ENCODE measurements around the gene PPP2R2C.

PPP2R2C gene

DNA sequence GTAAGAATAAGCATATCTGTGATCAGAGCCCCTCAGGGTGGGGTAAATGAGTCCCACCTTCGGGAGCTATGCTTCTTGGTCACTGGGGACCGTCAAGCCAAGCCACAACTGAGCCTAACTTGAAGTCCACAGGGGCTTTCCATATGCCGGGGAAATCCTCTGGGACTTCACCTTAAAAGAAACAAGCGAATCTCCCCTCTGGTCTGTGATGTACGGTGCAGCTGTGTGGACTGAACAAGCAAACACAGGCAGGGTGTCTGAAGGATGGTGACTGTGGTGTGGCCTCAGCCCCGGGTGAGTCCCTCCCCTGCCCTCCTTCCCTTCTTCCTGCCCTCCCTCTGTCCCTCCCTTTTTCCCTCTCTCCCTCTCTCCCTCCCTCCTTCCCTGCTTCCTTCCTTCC, 29.7 kb upstream of the PPP2R2C start:
- no peak overlapping the region for H3K27ac ChIP-seq (ENCODE audit: low read depth, low read length)
- no peaks in the 10 kb centered on the region for H3K27me3 ChIP-seq (ENCODE audit: control insufficient read depth, insufficient read depth, low read length)
- H3K36me3 ChIP-seq (ENCODE audit: control insufficient read depth, insufficient read depth, low read length), result no peaks in the 10 kb centered on the region
- H3K4me3 ChIP-seq (ENCODE audit: low read length), result no peak overlapping the region
- H3K9ac ChIP-seq (ENCODE audit: low read length), result no peak overlapping the region
- H3K4me1 ChIP-seq (ENCODE audit: control insufficient read depth, insufficient read depth, low read length), result no peaks in the 10 kb centered on the region

GRCh38 chr4:6501171-6501570, 28.8 kb upstream of the PPP2R2C start:
- Histone ChIP-seq H3K4me3 (ENCODE audit: low read length) (no peak overlapping the region), H3K27ac (ENCODE audit: low read depth, low read length) (no peak overlapping the region), H3K9ac (ENCODE audit: low read length) (no peak overlapping the region)

GRCh38 chr4:6500481-6501140, 28.2 kb upstream of the PPP2R2C start:
- Histone ChIP-seq H3K9ac (ENCODE audit: low read length) (no peak overlapping the region), H3K4me3 (ENCODE audit: low read length) (no peak overlapping the region), H3K27ac (ENCODE audit: low read depth, low read length) (no peak overlapping the region)

More at GRCh38 chr4:6501171-6501570, 28.8 kb upstream of the PPP2R2C start:
- no peaks in the 10 kb centered on the region for H3K4me1 ChIP-seq (ENCODE audit: control insufficient read depth, insufficient read depth, low read length)
- H3K27me3 ChIP-seq (ENCODE audit: control insufficient read depth, insufficient read depth, low read length), result no peaks in the 10 kb centered on the region
- H3K36me3 ChIP-seq (ENCODE audit: control insufficient read depth, insufficient read depth, low read length), result no peaks in the 10 kb centered on the region

DNA sequence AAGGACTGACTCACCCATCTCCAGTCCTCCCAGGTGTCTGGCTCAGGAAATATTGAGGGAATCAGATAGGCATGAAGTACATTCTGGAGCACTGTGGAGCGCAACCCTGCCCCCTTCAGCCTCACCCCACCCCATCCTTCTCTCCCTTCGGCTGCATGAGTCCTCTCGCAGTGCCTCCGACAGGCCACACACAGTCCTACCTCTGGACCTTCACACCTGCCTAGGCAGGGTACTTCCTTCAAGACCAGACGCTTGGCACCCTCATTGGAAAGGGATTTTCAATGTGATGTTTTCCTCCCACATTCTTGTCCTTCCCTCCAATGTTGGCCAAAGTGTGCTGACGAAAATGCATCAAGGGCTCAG, 26.8 kb upstream of the PPP2R2C start:
- H3K4me1 ChIP-seq (ENCODE audit: control insufficient read depth, insufficient read depth, low read length), result no peaks in the 10 kb centered on the region
- no peak overlapping the region for H3K27ac ChIP-seq (ENCODE audit: low read depth, low read length)
- no peak overlapping the region for H3K9ac ChIP-seq (ENCODE audit: low read length)
- H3K4me3 ChIP-seq (ENCODE audit: low read length), result no peak overlapping the region
- no peaks in the 10 kb centered on the region for H3K36me3 ChIP-seq (ENCODE audit: control insufficient read depth, insufficient read depth, low read length)
- H3K27me3 ChIP-seq (ENCODE audit: control insufficient read depth, insufficient read depth, low read length), result no peaks in the 10 kb centered on the region

More at GRCh38 chr4:6500481-6501140, 28.2 kb upstream of the PPP2R2C start:
- no peaks in the 10 kb centered on the region for H3K36me3 ChIP-seq (ENCODE audit: control insufficient read depth, insufficient read depth, low read length)
- no peaks in the 10 kb centered on the region for H3K4me1 ChIP-seq (ENCODE audit: control insufficient read depth, insufficient read depth, low read length)
- no peaks in the 10 kb centered on the region for H3K27me3 ChIP-seq (ENCODE audit: control insufficient read depth, insufficient read depth, low read length)

- no peak overlapping the region for H3K27ac ChIP-seq (ENCODE audit: low read depth, low read length)
- no peak overlapping the region for H3K9ac ChIP-seq (ENCODE audit: low read length)
- H3K4me1 ChIP-seq (ENCODE audit: control insufficient read depth, insufficient read depth, low read length), result peaks cover 3% of the 10 kb centered on the region
- no peaks in the 10 kb centered on the region for H3K36me3 ChIP-seq (ENCODE audit: control insufficient read depth, insufficient read depth, low read length)
- no peak overlapping the region for H3K4me3 ChIP-seq (ENCODE audit: low read length)
- H3K27me3 ChIP-seq (ENCODE audit: control insufficient read depth, insufficient read depth, low read length), result no peaks in the 10 kb centered on the region
Measured at GRCh38 chr4:6498511-6499237, 26.3 kb upstream of the PPP2R2C start.

DNA sequence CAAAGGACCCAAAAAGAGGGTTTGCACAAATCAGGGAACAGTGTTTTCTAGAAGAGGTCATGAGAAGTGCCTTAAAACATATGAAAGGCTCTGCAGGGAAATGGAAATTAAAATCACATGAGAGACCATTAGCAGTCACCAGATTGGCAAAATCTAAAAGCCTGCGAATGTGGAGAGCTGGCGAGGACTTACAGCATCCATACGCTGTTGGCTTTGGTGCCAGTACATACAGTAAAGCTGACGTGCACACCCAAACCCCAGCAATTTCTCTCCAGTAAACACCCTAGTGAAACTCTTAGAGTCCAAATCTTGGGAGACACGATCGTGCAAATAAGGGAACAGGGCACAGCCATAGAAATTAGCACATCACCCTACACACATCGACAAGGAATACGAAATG, 25.4 kb upstream of the PPP2R2C start:
- Histone ChIP-seq H3K9ac (ENCODE audit: low read length) (no peak overlapping the region), H3K4me3 (ENCODE audit: low read length) (no peak overlapping the region), H3K4me1 (ENCODE audit: control insufficient read depth, insufficient read depth, low read length) (peaks cover 3% of the 10 kb centered on the region), H3K27ac (ENCODE audit: low read depth, low read length) (no peak overlapping the region), H3K36me3 (ENCODE audit: control insufficient read depth, insufficient read depth, low read length) (no peaks in the 10 kb centered on the region), H3K27me3 (ENCODE audit: control insufficient read depth, insufficient read depth, low read length) (no peaks in the 10 kb centered on the region)

GRCh38 chr4:6495736-6496135, 23.3 kb upstream of the PPP2R2C start:
- H3K9ac ChIP-seq (ENCODE audit: low read length), result no peak overlapping the region
- no peak overlapping the region for H3K4me3 ChIP-seq (ENCODE audit: low read length)
- no peaks in the 10 kb centered on the region for H3K27me3 ChIP-seq (ENCODE audit: control insufficient read depth, insufficient read depth, low read length)
- peaks cover 2% of the 10 kb centered on the region for H3K36me3 ChIP-seq (ENCODE audit: control insufficient read depth, insufficient read depth, low read length)
- H3K27ac ChIP-seq (ENCODE audit: low read depth, low read length), result no peak overlapping the region
- H3K4me1 ChIP-seq (ENCODE audit: control insufficient read depth, insufficient read depth, low read length), result peaks cover 3% of the 10 kb centered on the region

GRCh38 chr4:6495296-6495590, 22.8 kb upstream of the PPP2R2C start:
- no peak overlapping the region for H3K9ac ChIP-seq (ENCODE audit: low read length)
- H3K4me1 ChIP-seq (ENCODE audit: control insufficient read depth, insufficient read depth, low read length), result peaks cover 3% of the 10 kb centered on the region
- H3K36me3 ChIP-seq (ENCODE audit: control insufficient read depth, insufficient read depth, low read length), result peaks cover 2% of the 10 kb centered on the region
- H3K4me3 ChIP-seq (ENCODE audit: low read length), result no peak overlapping the region
- H3K27ac ChIP-seq (ENCODE audit: low read depth, low read length), result no peak overlapping the region
- H3K27me3 ChIP-seq (ENCODE audit: control insufficient read depth, insufficient read depth, low read length), result peaks cover 2% of the 10 kb centered on the region

DNA sequence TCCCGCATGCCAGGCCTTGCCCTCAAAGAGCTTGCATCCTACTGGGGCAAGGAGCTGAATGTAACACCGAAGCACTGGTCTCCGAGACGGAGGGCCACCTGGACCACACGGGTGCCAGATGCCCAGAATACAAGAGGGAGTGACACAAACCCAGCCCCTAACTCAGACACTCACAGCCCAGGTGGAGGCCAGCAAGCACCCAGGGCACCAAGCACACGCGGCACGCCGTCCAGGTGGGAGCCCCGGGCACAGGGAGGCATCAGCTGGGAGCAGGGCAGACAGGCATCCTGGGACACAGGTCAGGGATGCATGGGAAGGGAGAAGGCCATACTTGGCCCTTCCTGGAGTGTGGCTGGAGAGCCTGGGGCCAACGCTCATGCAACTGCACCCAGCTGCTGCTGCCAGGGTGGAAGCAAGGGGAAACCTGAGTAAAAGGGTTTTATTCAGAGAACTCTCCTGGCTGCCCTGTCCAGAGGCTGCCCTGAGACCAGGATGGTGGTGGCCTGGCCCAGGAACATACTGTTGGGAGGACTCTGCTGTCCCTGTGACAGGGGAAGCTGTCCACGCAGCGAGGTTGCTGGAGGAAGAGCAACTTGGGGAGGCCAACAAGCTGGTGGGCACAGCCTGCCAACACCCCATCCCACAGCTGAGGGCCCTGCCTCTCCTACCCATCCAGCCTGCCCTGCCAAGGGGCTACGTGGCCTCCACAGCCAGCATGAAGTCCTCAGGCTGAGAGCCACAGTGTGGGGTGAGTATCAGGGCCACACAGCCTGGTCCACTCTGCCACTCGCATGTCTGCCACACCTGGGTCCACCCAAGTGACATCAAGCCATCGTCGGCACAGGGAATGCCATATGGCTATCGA, 22.2 kb upstream of the PPP2R2C start:
- Histone ChIP-seq H3K27me3 (ENCODE audit: control insufficient read depth, insufficient read depth, low read length) (peaks cover 2% of the 10 kb centered on the region), H3K4me3 (ENCODE audit: low read length) (no peak overlapping the region), H3K36me3 (ENCODE audit: control insufficient read depth, insufficient read depth, low read length) (peaks cover 2% of the 10 kb centered on the region), H3K27ac (ENCODE audit: low read depth, low read length) (no peak overlapping the region), H3K9ac (ENCODE audit: low read length) (no peak overlapping the region), H3K4me1 (ENCODE audit: control insufficient read depth, insufficient read depth, low read length) (peaks cover 3% of the 10 kb centered on the region)

GRCh38 chr4:6493658-6494304, 21.4 kb upstream of the PPP2R2C start:
- Histone ChIP-seq H3K27ac (ENCODE audit: low read depth, low read length) (no peak overlapping the region), H3K9ac (ENCODE audit: low read length) (no peak overlapping the region), H3K4me1 (ENCODE audit: control insufficient read depth, insufficient read depth, low read length) (peaks cover 3% of the 10 kb centered on the region), H3K27me3 (ENCODE audit: control insufficient read depth, insufficient read depth, low read length) (peaks cover 2% of the 10 kb centered on the region), H3K36me3 (ENCODE audit: control insufficient read depth, insufficient read depth, low read length) (peaks cover 2% of the 10 kb centered on the region), H3K4me3 (ENCODE audit: low read length) (no peak overlapping the region)

GRCh38 chr4:6492861-6493657, 20.6 kb upstream of the PPP2R2C start:
- Histone ChIP-seq H3K36me3 (ENCODE audit: control insufficient read depth, insufficient read depth, low read length) (peaks cover 2% of the 10 kb centered on the region), H3K9ac (ENCODE audit: low read length) (no peak overlapping the region), H3K4me1 (ENCODE audit: control insufficient read depth, insufficient read depth, low read length) (peaks cover 3% of the 10 kb centered on the region), H3K4me3 (ENCODE audit: low read length) (no peak overlapping the region), H3K27me3 (ENCODE audit: control insufficient read depth, insufficient read depth, low read length) (peaks cover 2% of the 10 kb centered on the region), H3K27ac (ENCODE audit: low read depth, low read length) (no peak overlapping the region)

All from rectal smooth muscle tissue (tissue), 1 donor.